NCI-H524 treated with DMSO at 0.1 percent for 48 hours (cell line): ENCODE results near the gene FAAP20.

Source experiments
- DNase-seq: peaks from one replicate; lab custom pipeline; 2025; lab: John Stamatoyannopoulos, UW

Gene FAAP20

GRCh38 chr1:2229911-2230731 lies 35.5 kb upstream of the FAAP20 start:
- no peak for DNase-seq

- DNase-seq = no peak
Measured at GRCh38 chr1:2229037-2229864, 34.7 kb upstream of the FAAP20 start.

DNA sequence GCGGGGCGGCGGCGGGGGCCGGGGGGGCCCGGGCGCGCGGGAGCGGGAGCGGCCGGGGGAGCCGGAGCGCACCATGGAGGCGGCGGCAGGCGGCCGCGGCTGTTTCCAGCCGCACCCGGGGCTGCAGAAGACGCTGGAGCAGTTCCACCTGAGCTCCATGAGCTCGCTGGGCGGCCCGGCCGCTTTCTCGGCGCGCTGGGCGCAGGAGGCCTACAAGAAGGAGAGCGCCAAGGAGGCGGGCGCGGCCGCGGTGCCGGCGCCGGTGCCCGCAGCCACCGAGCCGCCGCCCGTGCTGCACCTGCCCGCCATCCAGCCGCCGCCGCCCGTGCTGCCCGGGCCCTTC lies 34.1 kb upstream of the FAAP20 start:
- no peak for DNase-seq

GRCh38 chr1:2228157-2228594 lies 33.6 kb upstream of the FAAP20 start, which contains the start of gene SKI:
Gene SKI, plus strand, starts transcription at chr1:2228319. Its CDS starts 448 bp downstream, at chr1:2228767.
- DNase-seq = no peak

DNA sequence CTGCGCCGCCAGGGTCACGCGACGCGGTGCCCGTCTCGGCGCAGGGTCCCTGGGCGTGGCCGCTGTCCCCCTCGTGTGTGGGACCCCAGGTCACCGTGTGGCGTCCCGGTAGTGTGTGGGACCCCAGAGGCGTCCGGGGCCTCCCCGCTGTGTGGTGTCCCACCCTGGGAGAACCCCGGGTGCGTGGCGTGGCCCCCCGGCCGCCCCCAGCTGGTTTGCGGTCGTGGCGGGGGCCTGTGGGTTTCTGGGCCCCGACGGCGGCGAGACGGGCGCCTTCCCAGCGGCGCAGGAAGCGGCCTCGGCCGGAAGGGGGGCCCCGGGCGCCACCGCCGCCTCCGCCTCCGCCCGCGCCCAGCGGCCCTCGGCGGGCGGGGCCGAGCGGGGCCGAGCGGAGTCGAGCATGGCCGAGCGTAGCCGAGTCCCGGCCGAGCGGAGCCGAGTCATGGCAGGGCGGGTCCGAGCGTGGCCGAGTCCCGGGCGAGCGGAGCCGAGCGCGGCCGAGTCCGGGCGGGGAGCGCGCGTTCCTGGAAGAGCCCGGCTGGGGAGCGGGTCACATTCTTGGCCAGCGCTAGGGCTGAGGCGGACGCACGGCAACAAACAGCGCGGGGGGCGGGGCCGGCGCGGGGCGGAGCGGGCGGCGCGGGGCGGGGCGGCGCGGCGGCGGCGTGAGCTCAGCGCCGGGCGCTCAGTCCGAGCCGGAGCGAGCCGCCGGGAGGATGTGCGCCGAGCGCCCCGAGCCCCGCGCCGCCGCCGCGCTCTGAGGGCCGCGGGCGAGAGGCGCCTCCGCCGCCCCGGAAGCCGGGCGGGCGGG lies 33.0 kb upstream of the FAAP20 start:
- peak; percentile 59 for DNase-seq

DNA sequence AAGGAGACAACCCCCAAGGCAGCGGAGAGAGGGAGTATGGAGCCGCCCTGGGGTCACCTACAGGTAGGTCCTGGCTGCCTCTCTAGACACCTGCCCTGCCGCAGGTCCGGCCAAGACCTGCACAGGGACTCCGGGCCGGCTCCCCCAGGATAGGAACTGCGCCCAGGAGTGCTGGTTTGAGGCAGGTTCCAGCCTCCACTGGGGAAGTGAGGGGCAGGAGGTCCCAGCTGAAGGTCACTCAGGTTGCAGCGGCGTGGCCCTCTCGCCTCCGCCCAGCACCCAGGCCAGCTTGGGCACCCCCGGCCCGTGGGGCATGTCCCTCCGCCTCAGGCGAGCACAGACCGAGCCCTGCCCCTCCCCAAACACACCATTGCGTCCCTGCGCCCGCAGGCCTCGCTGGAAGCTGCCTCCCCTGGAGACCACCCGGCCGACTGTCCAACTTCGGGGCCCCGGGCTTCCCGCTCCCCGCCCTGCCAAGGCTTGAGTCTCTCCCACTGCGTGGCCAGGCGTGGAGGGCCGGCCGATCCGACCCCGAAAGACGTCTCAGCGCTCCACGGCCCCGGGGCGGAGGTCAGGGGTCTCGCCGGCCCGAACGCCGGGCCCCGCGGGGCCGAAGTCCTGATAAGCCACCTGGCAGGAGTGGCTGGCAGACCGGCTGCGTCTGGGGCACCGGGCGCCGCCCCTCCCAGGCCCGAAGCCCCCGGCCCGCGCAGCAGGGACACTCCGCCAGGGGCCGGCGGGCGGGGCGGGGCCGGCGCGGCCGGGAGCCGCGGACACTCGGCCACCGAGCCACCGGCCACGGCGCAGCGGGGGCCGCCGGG lies 32.2 kb upstream of the FAAP20 start:
- DNase-seq = no peak

GRCh38 chr1:2224631-2225428 lies 30.3 kb upstream of the FAAP20 start:
- DNase-seq = no peak

DNA sequence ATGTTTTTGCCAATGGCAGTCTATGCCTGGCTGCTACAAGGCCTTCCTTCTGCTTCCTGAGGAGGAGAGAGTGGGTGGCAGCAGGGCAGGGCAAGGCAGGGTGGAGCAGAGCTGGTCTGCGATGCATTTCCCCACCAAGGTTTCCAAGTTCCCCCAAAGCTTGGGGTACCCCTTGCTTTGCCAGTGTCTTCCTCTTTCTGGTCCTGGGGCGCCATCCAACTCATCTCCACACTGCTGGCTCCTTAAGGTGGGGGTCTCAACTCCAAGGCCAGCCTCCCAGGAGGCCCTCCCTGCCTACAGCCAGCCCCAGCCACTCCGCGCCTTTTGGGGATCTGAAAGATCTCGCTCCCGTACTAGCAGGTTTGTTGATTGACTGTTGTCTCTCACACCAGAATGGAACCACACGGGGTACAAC lies 29.6 kb upstream of the FAAP20 start:
- no peak for DNase-seq

DNA sequence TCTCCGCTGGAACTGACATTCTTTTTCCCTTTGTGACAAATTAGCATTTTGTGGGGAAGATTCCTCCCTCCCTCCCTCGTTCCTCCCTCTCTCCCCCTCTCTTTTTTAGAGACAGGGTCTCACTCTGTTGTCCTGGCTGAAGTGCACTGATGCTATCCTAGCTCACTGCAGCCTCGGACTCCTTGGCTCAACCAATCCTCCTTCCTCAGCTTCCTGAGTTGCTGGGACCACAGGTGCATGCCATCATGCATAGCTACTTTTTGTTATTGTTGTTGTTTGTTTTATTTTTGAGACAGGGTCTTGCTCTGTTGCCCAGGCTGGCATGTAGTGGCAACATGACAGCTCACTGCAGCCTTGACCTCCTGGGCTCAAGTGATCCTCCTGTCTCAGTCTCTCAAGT lies 26.7 kb upstream of the FAAP20 start:
- no peak for DNase-seq

- DNase-seq = no peak
Measured at GRCh38 chr1:2216767-2217058, 22.1 kb upstream of the FAAP20 start.

GRCh38 chr1:2215909-2216766 lies 21.6 kb upstream of the FAAP20 start:
- DNase-seq = no peak

DNA sequence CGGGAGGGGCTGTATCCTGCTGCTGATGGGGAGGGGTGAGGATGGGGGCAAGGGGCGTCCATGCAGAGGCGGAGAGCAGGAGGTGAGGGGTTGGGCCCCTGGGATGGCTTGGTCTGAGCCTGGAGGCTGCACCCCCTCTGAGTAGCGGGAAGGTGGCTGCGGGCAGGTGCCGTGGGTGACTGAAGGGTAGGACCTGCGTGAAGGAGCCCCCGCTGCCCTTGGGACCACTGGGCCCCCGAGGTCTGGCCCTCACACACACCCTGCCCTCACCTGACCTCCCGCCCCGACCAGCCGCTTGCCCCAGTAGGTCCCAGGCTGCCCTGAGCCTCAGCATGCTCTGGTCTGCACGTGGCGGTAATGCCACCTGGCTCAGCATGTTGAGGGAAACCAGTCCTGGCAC lies 20.8 kb upstream of the FAAP20 start:
- DNase-seq = no peak

- no peak for DNase-seq
Measured at GRCh38 chr1:2214541-2215241, 20.1 kb upstream of the FAAP20 start.

- DNase-seq = no peak
Measured at GRCh38 chr1:2213576-2214505, 19.3 kb upstream of the FAAP20 start.

- no peak for DNase-seq
Measured at GRCh38 chr1:2212532-2213491, 18.2 kb upstream of the FAAP20 start.

DNA sequence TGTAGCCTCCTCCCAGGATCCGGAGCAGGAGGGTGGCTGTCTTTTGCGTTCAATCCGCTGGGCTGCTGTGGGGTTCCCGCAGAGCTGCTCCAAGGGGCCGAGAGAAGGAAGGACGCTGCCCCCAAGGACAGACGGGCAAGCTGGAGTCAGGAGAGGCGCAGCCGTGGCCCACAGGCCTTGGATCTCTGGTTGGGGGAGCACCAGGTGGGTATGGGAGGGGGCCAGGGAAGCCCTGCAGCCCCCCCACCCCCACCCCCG lies 17.6 kb upstream of the FAAP20 start:
- no peak for DNase-seq

GRCh38 chr1:2210786-2211185 lies 16.2 kb upstream of the FAAP20 start:
- DNase-seq = no peak
